H1 (cell line): ENCODE data around the gene MARCKS. TPM values are rescaled to one million over a fixed set of nuclear protein-coding genes. Genes with fewer than 3 reads are reported as not detected.

ENCODE experiments used
- CBX5 ChIP-seq: fragments of 300-800, 300-1000 bp; sonication (generic); IDR thresholded peaks from 2 replicates; pipeline ENCODE4 v1.7.1; 2016; ENCODE audit warnings: antibody characterized with exemption, low read length, low read depth
- CHD7 ChIP-seq: fragments of 300-600 bp; sonication (generic); IDR thresholded peaks from 2 replicates; pipeline ENCODE4 v1.7.1; 2012; ENCODE audit warnings: low read length, moderate library complexity, mild to moderate bottlenecking, inconsistent platforms; ENCODE audit not compliant: insufficient replicate concordance
- CREB1 ChIP-seq: IDR thresholded peaks from 2 replicates; pipeline ENCODE4 v1.6.1; 2012; ENCODE audit warnings: inconsistent platforms
- CTCF ChIP-seq, 3 experiments: IDR thresholded peaks; 1 replicate in 2 of 3; 2 replicates in 1 of 3; pipeline versions ENCODE4 v1.5.1 to v1.6.1; 2011; ENCODE audit warnings: low read length in 3 of 3, mild to moderate bottlenecking in 3 of 3, inconsistent platforms in 2 of 3, low read depth in 1 of 3, moderate library complexity in 1 of 3; ENCODE audit not compliant: insufficient read depth in 1 of 3; ENCODE audit errors: control extremely low read depth in 1 of 3
- KDM1A ChIP-seq: fragments of 200-600, 300-600 bp; sonication (generic); IDR thresholded peaks from 2 replicates; pipeline ENCODE4 v1.7.1; 2016; ENCODE audit warnings: mild to moderate bottlenecking, low read length, borderline replicate concordance
- KDM5A ChIP-seq: fragments of 200-600 bp; IDR thresholded peaks from 2 replicates; pipeline ENCODE4 v1.7.1; 2012; ENCODE audit warnings: mild to moderate bottlenecking, low read length, inconsistent platforms, mixed read lengths
- USF2 ChIP-seq: IDR thresholded peaks from 2 replicates; pipeline ENCODE4 v1.6.1; 2011; ENCODE audit warnings: low read length, improper control_type of control experiment
- polyA plus RNA-seq, 7 experiments: library from polyadenylated mRNA; depleted of rRNA in 3 of 7; stranded (reverse) in 5 of 7; unstranded in 2 of 7; fragments of >200 nt in 5 of 7; fragments of 200-250 nt in 2 of 7; gene quantifications; 1 replicate in 5 of 7; 2 replicates in 1 of 7; 4 replicates in 1 of 7; pipeline versions ENCODE4 v1.2.1 to v1.2.3, GENCODE V29; 2011 to 2013; ENCODE audit warnings: missing spikeins in 2 of 7, mixed read lengths in 2 of 7
- total RNA-seq: library from RNA; stranded (reverse); fragmentation: NEBNext Ultra II Directional; extraction: Animal tissue kit (Norgen Biotek cat#: 25700); gene quantifications from 2 replicates; pipeline ENCODE4 v1.2.1, GENCODE V29; 2021

The MARCKS gene
- total and polyA plus RNA-seq, 2 of the 8 experiments (the other 6 are each of a cell fraction or from before 2014, with no cell fraction given), result 26.6 to 111 TPM

- no peak for TF ChIP-seq CHD7
- no peak for TF ChIP-seq KDM1A
- no peak for TF ChIP-seq KDM5A
- no peak for TF ChIP-seq CTCF (IDR thresholded peaks at IDR 0.05; ENCODE audit: control extremely low read depth in 1 of 3, insufficient read depth in 1 of 3, low read depth in 1 of 3, low read length in 3 of 3)
- no peak for TF ChIP-seq CREB1
- no peak for TF ChIP-seq USF2
- no peak for TF ChIP-seq CBX5
Observed at GRCh38 chr6:113819169-113819830, 37.8 kb upstream of the MARCKS start (continued).
